Measurements from ENCODE around the gene MYO1F.

DNA sequence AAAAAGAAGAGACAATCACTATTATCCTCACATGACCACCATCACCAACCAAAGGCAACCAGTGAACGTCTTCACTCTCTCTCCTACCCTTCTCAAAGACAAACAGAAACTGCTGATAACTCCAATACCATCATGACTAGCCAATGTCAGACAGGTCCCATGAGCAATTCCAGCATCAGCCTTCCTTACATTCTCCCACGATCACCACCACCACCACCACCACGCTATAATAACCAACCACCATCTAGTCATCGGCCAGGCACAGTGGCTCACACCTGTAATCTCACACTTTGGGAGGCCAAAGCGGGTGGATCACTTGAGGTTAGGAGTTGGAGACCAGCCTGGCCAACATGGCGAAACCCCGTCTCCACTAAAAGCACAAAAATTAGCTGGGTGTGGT is 3.9 kb downstream of the MYO1F start:
- TF ChIP-seq CTCF (IDR thresholded peaks at IDR 0.05) (no peak), POLR2A (IDR thresholded peaks at IDR 0.05) (no peak)
